Fibroblast of lung (primary cell): ENCODE results near the gene MSH4. TPM values are rescaled to one million over a fixed set of nuclear protein-coding genes. Genes with fewer than 3 reads are reported as not detected.

Experiments used
- DNase-seq, 2 donors: peaks; one replicate each; pipeline versions ENCODE4 v3.0.0 to v3.0.0-alpha.2; 2010; ENCODE audit warnings: low read depth in 2 of 2
- H2AFZ ChIP-seq: 2 replicates; pipeline ENCODE4 v1.5.1; 2012; ENCODE audit warnings: low read length, control low read depth, inconsistent platforms
- H3K27ac ChIP-seq: 2 replicates; pipeline ENCODE4 v1.5.1; 2011; ENCODE audit warnings: low read length, control low read depth; ENCODE audit not compliant: insufficient read depth
- H3K27me3 ChIP-seq: 2 replicates; pipeline ENCODE4 v1.5.1; 2011; ENCODE audit warnings: mild to moderate bottlenecking, low read length; ENCODE audit not compliant: control insufficient read depth, insufficient read depth
- H3K36me3 ChIP-seq: 2 replicates; pipeline ENCODE4 v1.5.1; 2011; ENCODE audit warnings: low read length; ENCODE audit not compliant: control insufficient read depth, insufficient read depth
- H3K4me1 ChIP-seq: 2 replicates; pipeline ENCODE4 v1.5.1; 2011; ENCODE audit warnings: low read length; ENCODE audit not compliant: control insufficient read depth, insufficient read depth; ENCODE audit errors: extremely low read depth
- H3K4me2 ChIP-seq: 2 replicates; pipeline ENCODE4 v1.5.1; 2011; ENCODE audit warnings: low read length, control low read depth; ENCODE audit not compliant: insufficient read depth; ENCODE audit errors: extremely low read depth
- H3K4me3 ChIP-seq, 4 experiments: fragments of 200-600 bp in 1 of 4; sonication (generic) in 1 of 4; replicated peaks in 1 of 4; 2 replicates each; pipeline ENCODE4 v1.5.1; 2011 to 2016; ENCODE audit warnings: low read length in 4 of 4, low read depth in 3 of 4, mild to moderate bottlenecking in 3 of 4, control low read depth in 2 of 4, inconsistent platforms in 1 of 4, mixed read lengths in 1 of 4; ENCODE audit not compliant: insufficient read depth in 1 of 4; ENCODE audit errors: control extremely low read depth in 1 of 4
- H3K79me2 ChIP-seq: 2 replicates; pipeline ENCODE4 v1.5.1; 2012; ENCODE audit warnings: mild to moderate bottlenecking, low read length, inconsistent platforms; ENCODE audit not compliant: control insufficient read depth, insufficient read depth
- H3K9ac ChIP-seq: 2 replicates; pipeline ENCODE4 v1.5.1; 2011; ENCODE audit warnings: mild to moderate bottlenecking, low read length, control low read depth; ENCODE audit not compliant: insufficient read depth
- H3K9me3 ChIP-seq: 2 replicates; pipeline ENCODE4 v1.5.1; 2012; ENCODE audit warnings: low read depth, low read length; ENCODE audit not compliant: control insufficient read depth, insufficient read depth
- H4K20me1 ChIP-seq: 2 replicates; pipeline ENCODE4 v1.5.1; 2011; ENCODE audit warnings: low read length; ENCODE audit not compliant: control insufficient read depth, insufficient read depth; ENCODE audit errors: extremely low read depth
- EZH2 ChIP-seq: IDR thresholded peaks from 2 replicates; pipeline ENCODE4 v1.5.1; 2012; ENCODE audit warnings: low read length, control low read depth, mild to moderate bottlenecking; ENCODE audit errors: missing control alignments
- polyA plus RNA-seq, 2 donors: library from polyadenylated mRNA; depleted of rRNA in 1 of 2; stranded (reverse) in 1 of 2; unstranded in 1 of 2; fragments of >200 nt; gene quantifications; 2 replicates each; pipeline ENCODE4 v1.2.1, GENCODE V29; 2011 to 2012; ENCODE audit warnings: missing spikeins in 1 of 2
- total RNA-seq: library from RNA; depleted of rRNA; stranded (reverse); fragments of >200 nt; gene quantifications from 2 replicates; pipeline ENCODE4 v1.2.1, GENCODE V29; 2014
- TF ChIP-seq, protein P1 (sequence below), 2 donors: IDR thresholded peaks in 1 of 2; conservative IDR thresholded peaks in 1 of 2; 1 replicate in 1 of 2; 2 replicates in 1 of 2; pipeline ENCODE4 v1.5.1; 2011 to 2012; ENCODE audit warnings: low read length in 2 of 2, control low read depth in 1 of 2, inconsistent platforms in 1 of 2, low read depth in 1 of 2, mild to moderate bottlenecking in 1 of 2

Gene MSH4
- total and polyA plus RNA-seq, 2 donors (not counting 1 experiment from before 2014, with no cell fraction given), result 0.66 TPM; not detected in 1

DNA sequence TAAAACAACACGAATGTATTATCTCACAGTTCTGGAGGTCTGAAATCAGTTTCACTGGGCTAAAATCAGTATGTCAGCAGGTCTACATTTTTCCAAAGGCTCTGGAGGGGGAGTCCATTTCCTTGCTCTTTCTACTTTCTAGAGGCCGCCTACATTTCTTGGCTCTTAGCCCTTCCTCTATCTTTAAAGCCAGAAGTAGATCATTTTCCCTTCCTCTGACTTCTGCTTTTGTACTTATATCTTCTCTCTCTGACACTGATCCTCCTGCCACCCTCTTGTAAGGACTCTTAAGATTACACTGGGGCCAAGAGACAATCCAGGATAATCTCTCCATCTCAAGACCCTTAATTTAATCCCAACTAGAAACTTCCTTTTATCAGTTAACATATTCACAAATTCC, 41.4 kb downstream of the MSH4 start:
- no peak for DNase-seq
- TF ChIP-seq, protein P1, sequence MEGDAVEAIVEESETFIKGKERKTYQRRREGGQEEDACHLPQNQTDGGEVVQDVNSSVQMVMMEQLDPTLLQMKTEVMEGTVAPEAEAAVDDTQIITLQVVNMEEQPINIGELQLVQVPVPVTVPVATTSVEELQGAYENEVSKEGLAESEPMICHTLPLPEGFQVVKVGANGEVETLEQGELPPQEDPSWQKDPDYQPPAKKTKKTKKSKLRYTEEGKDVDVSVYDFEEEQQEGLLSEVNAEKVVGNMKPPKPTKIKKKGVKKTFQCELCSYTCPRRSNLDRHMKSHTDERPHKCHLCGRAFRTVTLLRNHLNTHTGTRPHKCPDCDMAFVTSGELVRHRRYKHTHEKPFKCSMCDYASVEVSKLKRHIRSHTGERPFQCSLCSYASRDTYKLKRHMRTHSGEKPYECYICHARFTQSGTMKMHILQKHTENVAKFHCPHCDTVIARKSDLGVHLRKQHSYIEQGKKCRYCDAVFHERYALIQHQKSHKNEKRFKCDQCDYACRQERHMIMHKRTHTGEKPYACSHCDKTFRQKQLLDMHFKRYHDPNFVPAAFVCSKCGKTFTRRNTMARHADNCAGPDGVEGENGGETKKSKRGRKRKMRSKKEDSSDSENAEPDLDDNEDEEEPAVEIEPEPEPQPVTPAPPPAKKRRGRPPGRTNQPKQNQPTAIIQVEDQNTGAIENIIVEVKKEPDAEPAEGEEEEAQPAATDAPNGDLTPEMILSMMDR (conservative IDR thresholded peaks at IDR 0.05 in 1 of 2, IDR thresholded peaks at IDR 0.05 in 1 of 2; ENCODE audit: low read depth in 1 of 2, low read length in 2 of 2), result no peak
- TF ChIP-seq EZH2, result no peak
- no peaks in the 10 kb centered on the region for H4K20me1 ChIP-seq

DNA sequence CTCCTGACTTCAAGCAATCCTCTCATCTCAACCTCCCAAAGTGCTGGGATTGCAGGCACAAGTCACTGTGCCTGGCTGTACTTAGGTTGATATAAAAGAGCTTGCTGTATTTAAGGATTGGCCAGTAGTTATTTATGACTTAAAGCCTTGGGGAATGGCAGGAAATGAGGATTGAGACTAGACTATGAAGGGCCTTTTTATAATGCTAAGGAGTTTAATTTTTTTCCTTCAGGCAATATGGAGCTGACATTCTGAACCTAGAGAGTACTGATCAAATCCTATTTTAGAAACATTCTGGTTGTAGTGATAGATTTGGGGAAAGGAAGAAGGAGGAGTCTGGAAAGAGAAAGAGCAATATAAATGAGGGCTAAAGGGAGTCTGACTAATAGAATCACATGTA, 44.7 kb downstream of the MSH4 start:
- Histone ChIP-seq H3K79me2 (no peaks in the 10 kb centered on the region), H2AFZ (no peak overlapping the region), H3K9ac (no peak overlapping the region), H3K4me2 (no peak overlapping the region), H3K27ac (no peak overlapping the region), H3K4me1 (no peaks in the 10 kb centered on the region), H4K20me1 (no peaks in the 10 kb centered on the region), H3K27me3 (no peaks in the 10 kb centered on the region), H3K9me3 (no peaks in the 10 kb centered on the region), H3K36me3 (no peaks in the 10 kb centered on the region), H3K4me3 (no peak overlapping the region)
- TF ChIP-seq, protein P1 (conservative IDR thresholded peaks at IDR 0.05 in 1 of 2, IDR thresholded peaks at IDR 0.05 in 1 of 2; ENCODE audit: low read depth in 1 of 2, low read length in 2 of 2), result no peak
- TF ChIP-seq EZH2, result no peak
- no peak for DNase-seq

More for the DNA sequence above, 41.4 kb downstream of the MSH4 start:
- no peaks in the 10 kb centered on the region for H3K36me3 ChIP-seq
- H3K4me3 ChIP-seq, result no peak overlapping the region
- no peaks in the 10 kb centered on the region for H3K27me3 ChIP-seq
- H2AFZ ChIP-seq, result no peak overlapping the region
- no peak overlapping the region for H3K27ac ChIP-seq
- no peaks in the 10 kb centered on the region for H3K9me3 ChIP-seq
- H3K9ac ChIP-seq, result no peak overlapping the region
- no peak overlapping the region for H3K4me2 ChIP-seq
- no peaks in the 10 kb centered on the region for H3K4me1 ChIP-seq
- no peaks in the 10 kb centered on the region for H3K79me2 ChIP-seq

DNA sequence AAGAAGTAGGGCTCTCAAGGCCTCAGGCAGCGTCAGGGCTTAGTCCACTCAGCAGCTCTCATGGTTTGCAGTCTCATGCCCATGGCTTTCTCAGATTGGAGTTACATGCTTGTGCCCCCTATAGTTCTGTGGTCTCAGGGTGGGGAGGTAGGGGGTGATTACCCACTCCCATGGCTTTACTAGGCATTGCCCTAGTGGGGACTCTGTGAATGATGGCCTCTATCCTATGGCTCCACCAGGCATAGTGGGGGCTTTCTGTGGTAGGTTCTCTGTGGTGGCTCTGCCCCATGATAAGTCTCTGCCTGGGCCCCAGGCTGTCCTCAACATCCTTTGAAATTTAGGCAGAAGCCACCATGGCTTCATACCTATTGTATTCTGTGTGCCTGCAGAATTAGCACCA, 48.9 kb downstream of the MSH4 start:
- Histone ChIP-seq H3K4me3 (no peak overlapping the region), H3K4me1 (no peaks in the 10 kb centered on the region), H3K9ac (no peak overlapping the region), H3K27me3 (no peaks in the 10 kb centered on the region), H3K4me2 (no peak overlapping the region), H3K79me2 (no peaks in the 10 kb centered on the region), H2AFZ (no peak overlapping the region), H4K20me1 (no peaks in the 10 kb centered on the region), H3K27ac (no peak overlapping the region), H3K36me3 (no peaks in the 10 kb centered on the region), H3K9me3 (no peaks in the 10 kb centered on the region)
- DNase-seq, result no peak
- TF ChIP-seq, protein P1 (conservative IDR thresholded peaks at IDR 0.05 in 1 of 2, IDR thresholded peaks at IDR 0.05 in 1 of 2; ENCODE audit: low read depth in 1 of 2, low read length in 2 of 2), result no peak
- TF ChIP-seq EZH2, result no peak
